Activated CD8-positive, alpha-beta memory T cell treated with anti-CD3 and anti-CD28 coated beads for 4 hours (primary cell): ENCODE results near the gene CMTM6.
"Not testable (repeated sequence)": the region's sequence is repeated elsewhere in the genome, so short reads cannot be mapped to it uniquely, and the experiment has no call there.

Experiments used
- DNase-seq, 2 donors: peaks; one replicate each; pipeline ENCODE4 v3.0.0-alpha.2; 2020; ENCODE audit warnings: low read depth in 2 of 2

The CMTM6 gene

GRCh38 chr3:32447865-32448400 is 54.7 kb downstream of the CMTM6 start:
- no peak for DNase-seq

GRCh38 chr3:32443478-32443877 is 59.2 kb downstream of the CMTM6 start:
- DNase-seq, result no peak

GRCh38 chr3:32442766-32443165 is 59.9 kb downstream of the CMTM6 start:
- DNase-seq, result no peak

GRCh38 chr3:32440611-32441350 is 61.9 kb downstream of the CMTM6 start:
- no peak for DNase-seq

- not testable (repeated sequence) for DNase-seq
Observed at GRCh38 chr3:32439421-32439820, 63.2 kb downstream of the CMTM6 start.

- DNase-seq, result no peak
Observed at GRCh38 chr3:32438596-32439344, 63.9 kb downstream of the CMTM6 start.

GRCh38 chr3:32437896-32438295 is 64.8 kb downstream of the CMTM6 start:
- DNase-seq, result no peak

GRCh38 chr3:32436816-32437189 is 65.8 kb downstream of the CMTM6 start:
- no peak for DNase-seq

GRCh38 chr3:32435911-32436815 is 66.5 kb downstream of the CMTM6 start:
- no peak for DNase-seq

- DNase-seq, result no peak
Observed at GRCh38 chr3:32434206-32434605, 68.4 kb downstream of the CMTM6 start.

GRCh38 chr3:32432711-32433530 is 69.7 kb downstream of the CMTM6 start:
- no peak for DNase-seq

GRCh38 chr3:32432045-32432710 is 70.5 kb downstream of the CMTM6 start:
- no peak for DNase-seq

- no peak for DNase-seq
Observed at GRCh38 chr3:32431481-32431880, 71.2 kb downstream of the CMTM6 start.
